Measurements from ENCODE around the gene PRPF18.

Gene PRPF18

GRCh38 chr10:13608246-13608853, 21.6 kb downstream of the PRPF18 start:
- no peak for DNase-seq

GRCh38 chr10:13612654-13613373, 26.0 kb downstream of the PRPF18 start:
- no peak for DNase-seq

GRCh38 chr10:13613519-13613918, 26.8 kb downstream of the PRPF18 start:
- no peak for DNase-seq

GRCh38 chr10:13614530-13615332, 28.0 kb downstream of the PRPF18 start:
- no peak for DNase-seq

- DNase-seq: no peak
These were observed 29.0 kb downstream of the PRPF18 start for GRCh38 chr10:13615650-13616300.

- DNase-seq: no peak
These were observed 30.4 kb downstream of the PRPF18 start for GRCh38 chr10:13617116-13617515.

GRCh38 chr10:13621931-13622330, 35.2 kb downstream of the PRPF18 start:
- DNase-seq: no peak

- no peak for DNase-seq
These were observed 37.9 kb downstream of the PRPF18 start for GRCh38 chr10:13624630-13625029.

GRCh38 chr10:13627459-13628310, 40.9 kb downstream of the PRPF18 start:
- no peak for DNase-seq

GRCh38 chr10:13628661-13629060, 41.9 kb downstream of the PRPF18 start:
- no peak for DNase-seq

- DNase-seq: no peak
These were observed 42.4 kb downstream of the PRPF18 start for GRCh38 chr10:13629116-13629515.

- no peak for DNase-seq
These were observed 43.5 kb downstream of the PRPF18 start for GRCh38 chr10:13630231-13630630.

GRCh38 chr10:13631594-13631993, 44.8 kb downstream of the PRPF18 start:
- DNase-seq: no peak

GRCh38 chr10:13632440-13632839, 45.7 kb downstream of the PRPF18 start:
- DNase-seq: no peak

- no peak for DNase-seq
These were observed 46.2 kb downstream of the PRPF18 start for GRCh38 chr10:13632884-13633440.

- DNase-seq: no peak
These were observed 46.9 kb downstream of the PRPF18 start for GRCh38 chr10:13633689-13634088.

- DNase-seq: no peak
These were observed 47.4 kb downstream of the PRPF18 start for GRCh38 chr10:13634207-13634606.

GRCh38 chr10:13636776-13637175, 50.0 kb downstream of the PRPF18 start:
- DNase-seq: no peak

- no peak for DNase-seq
These were observed 50.6 kb downstream of the PRPF18 start for GRCh38 chr10:13637303-13637856.

- DNase-seq: no peak
These were observed 51.1 kb downstream of the PRPF18 start for GRCh38 chr10:13637894-13638293.

- DNase-seq: no peak
These were observed 55.5 kb downstream of the PRPF18 start for GRCh38 chr10:13642293-13642692.

GRCh38 chr10:13643016-13643415, 56.3 kb downstream of the PRPF18 start:
- DNase-seq: no peak
